Panc1 (cell line): ENCODE measurements around the gene JAZF1. TPM values are rescaled to one million over a fixed set of nuclear protein-coding genes. Genes with fewer than 3 reads are reported as not detected.

Source experiments
- ATAC-seq: fragments of 200-7000 bp; cut with Tn5 transposase; 2 replicates; pipeline ENCODE4 v1.9.1; 2020; ENCODE audit warnings: mild to moderate bottlenecking, moderate library complexity
- BruUV-seq: library from RNA; stranded (reverse); fragments of 400-500 nt; replicated peaks from 2 replicates; lab custom pipeline; 2021; lab: Mats Ljungman, UMichigan
- CTCF ChIA-PET: fragments of 300-600 bp; sonication (Branson Sonifier 250); formaldehyde crosslinking; loops from one replicate; lab custom pipeline; 2022; ENCODE audit warnings: antibody characterized with exemption; lab: Charles Lee
- POLR2A ChIA-PET: fragments of 300-600 bp; sonication (Branson Sonifier 250); formaldehyde crosslinking; loops from one replicate; lab custom pipeline; 2022; ENCODE audit warnings: antibody characterized with exemption; lab: Charles Lee
- DNase-seq: peaks from one replicate; pipeline ENCODE4 v3.0.0-alpha.2; 2010; ENCODE audit warnings: low read depth, low spot score
- H3K27ac ChIP-seq: 2 replicates; pipeline ENCODE4 v1.5.1; 2011; ENCODE audit warnings: mild to moderate bottlenecking, low read length, inconsistent platforms
- H3K27me3 ChIP-seq: fragments of 200-500 bp; sonication (Bioruptor generic); 2 replicates; pipeline ENCODE4 v1.6.0; 2014; ENCODE audit warnings: low read length, inconsistent platforms; ENCODE audit not compliant: control insufficient read depth, insufficient read depth
- H3K36me3 ChIP-seq: fragments of 200-500 bp; sonication (Bioruptor generic); 2 replicates; pipeline ENCODE4 v1.5.1; 2014; ENCODE audit warnings: inconsistent platforms, mild to moderate bottlenecking, low read length, moderate library complexity; ENCODE audit not compliant: control insufficient read depth, insufficient read depth
- H3K4me1 ChIP-seq: 2 replicates; pipeline ENCODE4 v1.5.1; 2011; ENCODE audit warnings: inconsistent platforms, mild to moderate bottlenecking, low read length, moderate library complexity; ENCODE audit not compliant: control insufficient read depth, insufficient read depth
- H3K4me3 ChIP-seq, 2 experiments: 2 replicates each; pipeline ENCODE4 v1.5.1; 2011 to 2012; ENCODE audit warnings: low read depth in 2 of 2, low read length in 2 of 2, mild to moderate bottlenecking in 2 of 2, inconsistent platforms in 1 of 2, moderate library complexity in 1 of 2
- H3K9me3 ChIP-seq: fragments of 200-500 bp; sonication (Bioruptor generic); 2 replicates; pipeline ENCODE4 v1.5.1; 2014; ENCODE audit warnings: low read depth, mild to moderate bottlenecking, inconsistent platforms, low read length, moderate library complexity; ENCODE audit not compliant: control insufficient read depth, insufficient read depth
- CTCF ChIP-seq: fragments of 450-650 bp; IDR thresholded peaks from 2 replicates; pipeline ENCODE4 v1.5.1; 2017; ENCODE audit warnings: mild to moderate bottlenecking
- POLR2AphosphoS5 ChIP-seq: IDR thresholded peaks from 2 replicates; pipeline ENCODE4 v1.6.1; 2012; ENCODE audit warnings: mild to moderate bottlenecking, low read depth, low read length, moderate library complexity
- REST ChIP-seq, 2 experiments: IDR thresholded peaks; 2 replicates each; pipeline ENCODE4 v1.6.1; 2011 to 2012; ENCODE audit warnings: low read depth in 2 of 2, control low read depth in 1 of 2, low read length in 1 of 2, mild to moderate bottlenecking in 1 of 2, moderate library complexity in 1 of 2; ENCODE audit not compliant: insufficient read depth in 1 of 2
- SIN3A ChIP-seq: IDR thresholded peaks from 2 replicates; pipeline ENCODE4 v1.6.1; 2012; ENCODE audit warnings: low read depth, mild to moderate bottlenecking, low read length, moderate library complexity, borderline replicate concordance; ENCODE audit not compliant: insufficient read depth
- TCF7L2 ChIP-seq: IDR thresholded peaks from 2 replicates; pipeline ENCODE4 v1.6.1; 2011; ENCODE audit warnings: mild to moderate bottlenecking, low read depth, low read length, inconsistent platforms
- in situ Hi-C: cut with HindIII; loops from 2 replicates; pipeline ENCODE4 v1.10.0; 2016; ENCODE audit warnings: low sequenced_read_pairs, low pct_unique_long_range_greater_than_20kb
- intact Hi-C: fragments of 100-400 bp; cut with micrococcal nuclease; formaldehyde crosslinking; loops from one replicate; pipeline ENCODE4 v1.10.0; 2022; ENCODE audit not compliant: unreplicated experiment
- total RNA-seq: library from RNA; stranded (reverse); gene quantifications from one replicate; pipeline ENCODE4 v1.2.1, GENCODE V29; 2021; ENCODE audit not compliant: unreplicated experiment

Gene JAZF1
- total RNA-seq, 1 experiment from 2014 or later, result 8.8 TPM

DNA sequence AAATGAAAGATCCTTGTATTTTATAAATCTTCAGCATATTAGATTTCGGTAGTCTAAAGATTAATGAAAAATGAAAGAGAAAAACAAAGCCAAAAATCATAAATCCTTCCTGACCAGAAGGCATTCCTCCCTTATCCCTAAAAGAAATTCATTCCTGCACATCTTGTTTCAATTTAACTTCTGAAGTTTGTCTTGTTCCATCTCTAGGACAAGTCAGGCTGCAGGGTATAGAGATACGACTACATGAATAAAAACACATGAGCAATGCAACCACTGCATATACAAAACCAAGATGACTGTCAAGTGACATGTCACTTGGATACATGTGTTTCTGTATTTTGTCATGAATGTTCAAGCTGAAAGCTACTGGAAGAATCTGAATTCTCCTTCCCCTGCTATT, 214.9 kb downstream of the JAZF1 start:
- Histone ChIP-seq H3K9me3 (no peaks in the 10 kb centered on the region), H3K27ac (no peak overlapping the region), H3K36me3 (no peaks in the 10 kb centered on the region), H3K27me3 (no peaks in the 10 kb centered on the region), H3K4me3 (no peak overlapping the region), H3K4me1 (no peaks in the 10 kb centered on the region)
- ChIA-PET CTCF (no interaction called here), POLR2A (no interaction called here)
- intact Hi-C loops, result no loop called here
- in situ Hi-C loops, result no loop called here
- DNase-seq (no peak), ATAC-seq (no peak)
- TF ChIP-seq POLR2AphosphoS5, result no peak
- no peak for TF ChIP-seq TCF7L2
- no peak for TF ChIP-seq CTCF
- no peak for TF ChIP-seq REST (IDR thresholded peaks at IDR 0.05; ENCODE audit: insufficient read depth in 1 of 2, low read depth in 2 of 2, low read length in 1 of 2)
- no peak for TF ChIP-seq SIN3A
- no TSS peak for BruUV-seq

DNA sequence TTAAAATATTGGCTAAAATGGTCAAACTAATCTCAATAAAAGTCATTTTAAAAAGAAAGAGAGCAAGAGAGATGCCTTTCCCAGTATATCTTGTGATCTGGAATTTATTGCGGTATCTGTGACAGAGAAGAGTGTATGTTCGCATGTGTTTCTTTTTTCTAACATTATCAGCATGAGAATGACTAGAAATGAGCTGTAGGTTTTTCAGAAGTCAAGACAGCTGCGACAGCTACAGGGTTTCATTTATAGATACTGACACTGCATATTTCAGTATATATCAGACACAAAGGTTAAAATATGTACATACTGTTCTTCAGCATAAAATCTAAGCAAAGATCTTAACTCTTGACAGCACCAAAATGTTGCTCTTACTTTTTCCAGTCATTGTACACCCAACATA, 215.8 kb downstream of the JAZF1 start:
- CTCF ChIA-PET, result no interaction called here
- Histone ChIP-seq H3K4me1 (no peaks in the 10 kb centered on the region), H3K27me3 (no peaks in the 10 kb centered on the region), H3K36me3 (no peaks in the 10 kb centered on the region), H3K4me3 (no peak overlapping the region), H3K9me3 (no peaks in the 10 kb centered on the region), H3K27ac (no peak overlapping the region)
- BruUV-seq, result no TSS peak
- TF ChIP-seq REST (IDR thresholded peaks at IDR 0.05; ENCODE audit: insufficient read depth in 1 of 2, low read depth in 2 of 2, low read length in 1 of 2) (no peak), TCF7L2 (no peak), SIN3A (no peak), POLR2AphosphoS5 (no peak), CTCF (no peak)
- no peak for DNase-seq
- POLR2A ChIA-PET, result no interaction called here
- intact Hi-C loops (no loop called here), in situ Hi-C loops (no loop called here)
- ATAC-seq, result no peak
